NB4 (cell line): ENCODE results near the gene SOD3.

Source experiments
- DNase-seq: peaks from one replicate; pipeline ENCODE4 v3.0.0; 2010; ENCODE audit warnings: low read depth
- H3K4me3 ChIP-seq: one replicate; pipeline ENCODE4 v1.5.1; 2011; ENCODE audit warnings: mild to moderate bottlenecking, low read depth, low read length, moderate library complexity
- MYC ChIP-seq: IDR thresholded peaks from 2 replicates; pipeline ENCODE4 v1.6.1; 2011; ENCODE audit warnings: low read depth, low read length
- POLR2A ChIP-seq: IDR thresholded peaks from 2 replicates; pipeline ENCODE4 v1.6.1; 2011; ENCODE audit warnings: mild to moderate bottlenecking; ENCODE audit not compliant: insufficient read length; ENCODE audit errors: extremely low read depth
- TF ChIP-seq, protein P1 (sequence below): IDR thresholded peaks from one replicate; pipeline ENCODE4 v1.5.1; 2012; ENCODE audit warnings: low read depth, low read length
- TF ChIP-seq, protein P2 (sequence below): IDR thresholded peaks from 2 replicates; pipeline ENCODE4 v1.6.1; 2011; ENCODE audit warnings: low read depth, low read length

Gene SOD3

DNA sequence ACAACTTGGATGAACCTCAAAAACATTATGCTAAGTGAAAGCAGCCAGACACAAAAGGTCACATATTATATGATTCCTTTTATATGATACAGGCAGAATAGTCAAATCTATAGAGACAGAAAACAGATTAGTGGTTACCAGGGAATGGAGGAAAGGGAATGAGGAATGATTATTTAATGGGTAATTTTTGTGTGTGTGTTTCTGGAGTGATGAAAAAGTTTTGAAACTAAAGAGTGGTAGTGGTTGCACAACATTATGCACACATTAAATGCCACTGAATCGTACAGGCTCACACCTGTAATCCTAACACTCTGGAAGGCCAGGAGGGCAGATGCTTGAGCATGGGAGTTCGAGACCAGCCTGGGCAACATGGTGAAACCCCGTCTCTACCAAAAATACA, 19.6 kb upstream of the SOD3 start:
- no peak for DNase-seq
- TF ChIP-seq MYC: no peak
- TF ChIP-seq, protein P1, sequence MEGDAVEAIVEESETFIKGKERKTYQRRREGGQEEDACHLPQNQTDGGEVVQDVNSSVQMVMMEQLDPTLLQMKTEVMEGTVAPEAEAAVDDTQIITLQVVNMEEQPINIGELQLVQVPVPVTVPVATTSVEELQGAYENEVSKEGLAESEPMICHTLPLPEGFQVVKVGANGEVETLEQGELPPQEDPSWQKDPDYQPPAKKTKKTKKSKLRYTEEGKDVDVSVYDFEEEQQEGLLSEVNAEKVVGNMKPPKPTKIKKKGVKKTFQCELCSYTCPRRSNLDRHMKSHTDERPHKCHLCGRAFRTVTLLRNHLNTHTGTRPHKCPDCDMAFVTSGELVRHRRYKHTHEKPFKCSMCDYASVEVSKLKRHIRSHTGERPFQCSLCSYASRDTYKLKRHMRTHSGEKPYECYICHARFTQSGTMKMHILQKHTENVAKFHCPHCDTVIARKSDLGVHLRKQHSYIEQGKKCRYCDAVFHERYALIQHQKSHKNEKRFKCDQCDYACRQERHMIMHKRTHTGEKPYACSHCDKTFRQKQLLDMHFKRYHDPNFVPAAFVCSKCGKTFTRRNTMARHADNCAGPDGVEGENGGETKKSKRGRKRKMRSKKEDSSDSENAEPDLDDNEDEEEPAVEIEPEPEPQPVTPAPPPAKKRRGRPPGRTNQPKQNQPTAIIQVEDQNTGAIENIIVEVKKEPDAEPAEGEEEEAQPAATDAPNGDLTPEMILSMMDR: no peak
- no peak for TF ChIP-seq POLR2A
- TF ChIP-seq, protein P2, sequence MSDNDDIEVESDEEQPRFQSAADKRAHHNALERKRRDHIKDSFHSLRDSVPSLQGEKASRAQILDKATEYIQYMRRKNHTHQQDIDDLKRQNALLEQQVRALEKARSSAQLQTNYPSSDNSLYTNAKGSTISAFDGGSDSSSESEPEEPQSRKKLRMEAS: no peak

DNA sequence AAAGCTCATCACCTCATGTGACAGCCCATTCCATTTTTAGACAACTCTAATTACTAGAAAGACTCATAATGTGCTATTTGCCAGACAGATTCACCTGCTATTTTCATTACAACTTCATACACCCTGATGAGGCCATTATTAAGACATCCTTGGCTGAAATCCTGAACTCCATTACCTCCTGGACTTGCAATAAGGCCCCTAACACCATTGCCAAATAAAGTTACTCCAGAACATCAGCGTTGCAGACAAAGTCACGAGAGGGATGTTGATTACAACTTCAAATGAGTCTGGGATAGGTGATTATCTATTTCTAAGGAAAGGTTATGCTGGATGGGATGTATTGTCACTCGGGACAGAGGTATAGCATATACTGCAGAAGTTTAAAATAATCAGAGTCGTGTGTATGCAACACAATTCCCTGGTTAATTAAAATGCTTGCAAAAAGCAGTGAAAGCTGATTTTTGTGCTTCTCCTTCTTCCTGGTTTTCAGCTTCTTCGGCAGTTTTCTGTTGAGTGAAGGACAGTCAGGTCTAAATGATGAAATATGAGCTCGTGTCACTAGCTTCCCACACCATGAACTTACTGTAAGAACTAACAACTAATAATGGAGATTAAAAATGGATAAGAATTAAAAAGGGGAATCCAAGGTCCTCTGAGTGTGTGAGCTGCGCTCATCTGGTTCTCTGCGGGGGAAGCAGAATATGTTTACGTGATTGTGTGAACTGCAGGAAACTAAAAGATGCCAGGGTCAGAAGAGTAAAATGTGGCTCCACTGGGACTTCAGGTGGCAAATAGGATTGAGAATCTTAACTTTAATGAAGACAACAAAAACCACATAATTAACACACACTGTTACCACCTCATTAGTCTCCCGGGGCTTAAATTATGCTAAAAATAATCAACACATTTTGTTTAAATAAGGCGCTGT, 17.6 kb upstream of the SOD3 start:
- TF ChIP-seq MYC (no peak), POLR2A (no peak)
- TF ChIP-seq, protein P2: no peak
- TF ChIP-seq, protein P1: no peak
- no peak overlapping the region for H3K4me3 ChIP-seq
- no peak for DNase-seq

More for the DNA sequence above, 19.6 kb upstream of the SOD3 start:
- no peak overlapping the region for H3K4me3 ChIP-seq

DNA sequence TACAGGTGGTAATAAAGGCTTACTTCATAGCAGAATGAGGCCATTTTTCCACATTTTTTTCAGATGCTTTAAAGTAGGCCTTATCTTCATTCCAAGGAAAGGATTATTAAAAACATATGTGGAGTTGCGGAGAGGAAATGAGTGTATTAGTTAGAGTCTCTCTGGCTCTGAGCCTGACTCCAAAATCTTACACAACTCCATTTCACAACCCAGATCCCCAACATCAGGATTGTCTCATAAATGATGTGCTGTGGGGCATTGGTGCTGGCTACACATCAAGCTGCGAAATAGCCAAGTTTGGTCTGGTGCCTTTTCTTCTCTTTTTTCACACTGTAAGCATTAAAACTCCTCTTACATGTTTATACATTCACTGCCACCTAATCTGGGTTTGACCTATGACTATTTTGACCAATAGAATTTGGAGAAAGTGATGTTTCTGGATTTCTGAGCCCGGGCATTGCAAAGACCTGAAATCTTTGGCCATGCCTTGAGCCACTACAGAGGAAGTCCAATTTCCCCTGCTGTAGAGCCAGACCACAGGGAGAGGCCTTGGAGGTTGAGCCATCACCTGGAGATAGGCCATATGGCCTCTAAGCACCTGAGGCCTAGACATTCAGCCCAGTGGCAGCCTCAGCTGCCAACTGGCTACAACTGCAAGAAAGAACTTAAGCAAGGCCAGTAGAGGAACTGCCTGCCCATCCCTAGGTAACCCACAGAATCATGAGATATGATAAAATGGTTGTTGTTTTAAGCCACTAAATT, 16.7 kb upstream of the SOD3 start:
- no peak for DNase-seq
- TF ChIP-seq POLR2A (no peak), MYC (no peak)
- TF ChIP-seq, protein P1: no peak
- TF ChIP-seq, protein P2: no peak
- H3K4me3 ChIP-seq: no peak overlapping the region

DNA sequence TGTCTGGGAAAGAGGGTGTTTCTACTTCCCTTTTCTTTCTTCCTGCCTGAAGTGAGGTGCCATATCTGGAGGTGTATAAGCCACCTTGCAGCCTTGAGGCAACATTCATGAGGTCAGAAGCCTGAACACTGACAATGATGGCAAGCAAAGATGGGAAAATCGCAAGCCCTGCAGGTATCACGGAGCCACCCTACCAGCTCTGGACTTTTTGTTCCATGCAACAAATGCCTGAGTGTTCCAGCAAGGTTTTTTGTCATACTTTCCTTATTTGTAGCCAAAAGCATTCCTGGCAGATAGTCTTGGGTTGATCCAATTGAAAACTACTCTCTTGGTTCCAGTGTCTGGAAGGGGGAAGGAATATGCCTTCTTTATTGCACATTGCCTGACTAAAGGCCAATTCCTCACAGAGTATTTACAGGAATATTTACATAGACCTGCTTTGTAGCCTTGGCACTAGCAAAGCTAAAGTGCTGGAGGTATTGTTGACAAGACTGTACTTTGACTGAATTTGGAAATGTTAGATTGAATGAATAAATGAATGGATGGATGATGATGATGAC, 14.4 kb upstream of the SOD3 start:
- TF ChIP-seq, protein P1: no peak
- TF ChIP-seq, protein P2: no peak
- TF ChIP-seq POLR2A (no peak), MYC (no peak)
- no peak for DNase-seq
- H3K4me3 ChIP-seq: no peak overlapping the region

DNA sequence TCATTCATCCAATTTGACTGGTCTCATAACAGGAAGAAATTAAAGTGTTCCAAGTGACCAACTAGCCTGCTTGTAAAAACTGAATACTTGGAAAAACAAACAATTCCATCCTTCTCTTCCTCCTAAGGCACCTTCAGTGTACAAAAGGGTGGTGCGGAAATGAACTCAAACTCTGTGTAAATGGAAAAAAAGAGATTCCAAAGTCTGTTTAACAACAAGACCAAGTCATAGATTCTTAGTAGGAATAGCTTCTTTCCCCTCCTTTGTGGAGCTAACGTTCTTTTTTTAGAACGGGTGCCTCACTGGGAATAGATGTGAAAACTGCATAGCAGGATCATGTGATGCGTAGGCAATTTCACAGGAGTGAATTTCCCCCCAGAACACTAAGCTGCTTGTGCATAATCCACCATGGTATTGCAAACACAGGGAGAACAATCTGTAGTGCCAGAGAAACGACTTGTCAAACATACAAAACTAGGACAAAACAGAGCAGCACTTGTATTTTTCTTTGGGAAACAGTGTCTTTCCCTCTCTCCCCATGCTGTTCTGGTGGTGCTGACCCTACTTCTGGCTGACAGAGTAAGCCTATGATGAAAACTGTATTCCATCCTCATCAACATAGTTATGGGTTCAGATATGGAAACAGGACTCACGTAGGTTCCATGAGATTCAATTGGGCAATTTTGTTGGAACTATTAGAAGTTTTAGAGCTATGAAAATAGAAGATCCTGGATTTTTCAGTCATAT, 13.2 kb upstream of the SOD3 start:
- TF ChIP-seq MYC: no peak
- TF ChIP-seq, protein P1: no peak
- TF ChIP-seq, protein P2: no peak
- H3K4me3 ChIP-seq: no peak overlapping the region
- no peak for DNase-seq
